Endometrium (tissue), 2 donors: ENCODE results near the gene TMEM184B.
"Not testable (repeated sequence)": the region's sequence is repeated elsewhere in the genome, so short reads cannot be mapped to it uniquely, and the experiment has no call there.

Source experiments
- FAIRE-seq: peaks from 2 replicates; lab custom pipeline; 2012; peaks lifted over from hg19 to GRCh38; lab: Jason Lieb, UNC
- donor health status: control.
- donor health status: control.

The TMEM184B gene

DNA sequence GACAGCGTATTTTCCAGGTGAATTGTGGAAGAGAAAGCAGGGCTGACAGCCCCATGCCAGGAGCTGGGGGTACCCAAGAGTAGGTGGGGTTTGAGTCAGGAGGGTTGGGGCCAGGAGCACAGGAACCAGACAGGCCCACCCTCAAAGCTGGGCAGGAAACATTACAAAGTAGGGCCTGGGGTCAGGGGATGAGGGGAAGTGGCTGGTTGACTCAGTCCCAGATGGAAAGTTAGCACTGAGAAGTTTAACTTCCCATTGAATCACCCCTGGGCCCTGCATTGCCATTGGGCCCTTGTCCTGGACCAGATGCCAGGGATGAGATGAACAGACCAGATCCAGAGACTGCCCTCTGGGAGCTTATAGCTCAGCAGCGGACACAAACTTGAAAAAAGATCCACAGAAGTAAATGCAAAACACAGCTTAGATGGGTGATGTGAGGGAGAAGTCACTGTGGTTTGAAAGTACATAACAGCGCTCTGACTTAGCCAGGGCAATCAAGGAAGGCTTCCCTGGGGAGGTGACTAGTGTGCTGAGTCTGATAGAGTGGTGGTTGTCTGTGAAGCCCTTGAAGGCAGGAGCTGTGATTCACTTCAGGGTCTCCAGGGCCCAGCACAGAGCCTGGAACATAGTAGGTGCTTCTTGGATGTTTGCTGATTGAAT lies 68.8 kb downstream of the TMEM184B start:
- no peak for FAIRE-seq

DNA sequence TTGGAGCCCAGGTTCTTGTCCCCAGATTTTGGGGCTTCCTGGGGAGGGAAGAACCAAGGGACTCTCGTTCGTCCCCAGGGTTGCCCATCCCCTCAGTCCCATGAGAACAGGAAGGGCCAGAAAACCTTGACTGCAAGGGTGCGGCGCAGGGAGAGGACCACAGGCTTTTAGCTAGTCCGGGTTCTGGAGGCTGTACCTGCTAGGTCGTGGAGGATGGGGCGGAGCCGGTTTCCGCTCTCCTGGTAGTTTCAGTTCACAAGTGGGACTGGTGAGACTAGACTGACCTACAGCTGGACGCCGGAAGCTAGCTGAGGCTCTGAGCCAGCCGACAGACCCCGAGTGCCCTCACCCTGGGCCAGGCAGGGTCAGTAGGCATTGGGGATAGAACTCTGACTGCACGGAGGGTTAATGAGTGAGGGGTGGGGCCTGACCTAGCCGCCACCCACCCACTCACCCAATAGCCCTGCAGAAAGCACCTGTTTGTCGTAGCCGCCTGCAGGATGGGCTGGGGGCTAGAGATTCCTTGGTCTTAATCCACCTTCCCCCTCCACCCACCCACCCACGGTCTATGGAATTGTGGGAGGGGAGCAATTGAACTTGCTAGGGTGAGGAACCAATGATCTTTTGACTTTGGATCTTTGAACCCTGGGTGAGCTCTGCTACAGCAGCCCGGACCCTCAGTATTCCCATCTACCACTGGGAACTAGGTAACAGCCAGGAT lies 69.6 kb downstream of the TMEM184B start:
- FAIRE-seq, result no peak

DNA sequence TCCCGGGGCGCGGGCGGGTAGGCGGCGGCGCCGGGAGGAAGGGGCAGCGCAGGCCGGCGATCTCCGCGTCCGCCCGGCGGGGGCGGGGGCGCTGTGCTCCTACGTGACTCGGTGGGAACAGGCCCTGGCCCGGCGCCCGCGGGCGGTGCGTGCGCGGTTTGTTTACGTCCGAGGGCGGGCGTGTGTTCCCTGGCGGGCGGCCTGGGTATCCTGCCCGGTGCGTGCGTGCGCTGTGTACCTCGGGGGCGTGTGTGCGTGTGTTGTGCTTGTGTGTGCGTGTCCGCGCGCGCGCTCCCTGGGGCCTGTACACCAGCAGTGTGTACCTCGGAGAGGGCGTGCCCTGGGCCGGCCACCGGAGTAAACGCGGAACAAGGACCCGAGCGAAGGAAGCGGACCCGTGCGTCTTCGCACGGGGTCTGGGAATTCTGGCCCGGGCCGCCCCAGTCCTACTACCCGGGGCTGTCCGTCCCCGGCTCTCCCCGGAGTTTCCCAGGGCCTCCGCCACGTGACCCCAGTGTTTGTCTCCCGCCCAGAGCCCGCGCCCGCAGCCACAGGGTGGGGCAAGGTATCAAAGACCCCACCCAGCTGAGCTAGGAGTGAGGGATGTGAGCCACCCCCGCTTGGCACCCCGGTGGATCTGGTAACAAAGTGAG lies 70.2 kb downstream of the TMEM184B start:
- no peak for FAIRE-seq

DNA sequence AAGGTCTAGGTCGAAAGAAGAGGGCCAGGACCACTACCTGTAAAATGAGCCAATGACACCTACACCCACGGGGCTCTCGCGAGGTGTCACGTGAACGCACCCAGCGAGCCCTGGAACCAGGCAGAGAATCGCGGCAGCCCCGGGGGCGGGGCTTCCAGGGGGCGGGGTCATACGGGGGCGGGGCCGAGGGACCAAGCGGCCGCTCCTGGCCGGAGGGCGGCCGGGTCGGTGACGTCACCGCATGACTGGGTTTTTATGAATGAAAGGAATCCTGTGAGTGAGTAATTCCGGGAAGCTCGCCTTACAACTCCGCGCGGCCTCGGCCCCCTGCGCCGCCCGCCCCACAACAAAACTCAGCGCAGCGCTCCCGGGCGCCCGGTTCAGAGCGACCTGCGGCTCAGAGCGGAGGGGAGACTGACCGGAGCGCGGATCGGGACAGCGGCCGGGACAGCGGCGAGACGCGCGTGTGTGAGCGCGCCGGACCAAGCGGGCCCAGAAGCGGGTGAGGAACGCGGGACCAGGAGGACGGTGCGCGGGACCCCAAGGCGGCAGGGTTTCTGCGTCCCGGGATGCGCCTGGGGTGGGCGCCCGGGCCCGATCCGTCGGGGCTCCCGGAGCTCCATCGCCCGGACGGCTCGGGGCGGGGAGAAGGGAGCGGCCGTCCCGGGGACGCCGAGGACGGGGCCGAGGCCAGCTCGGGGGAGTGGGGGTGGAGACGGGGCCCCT lies 70.9 kb downstream of the TMEM184B start, which contains the start of gene MAFF:
Gene MAFF, plus strand, starts transcription at position 284 of the 726 bp plus-strand sequence. CDS start 11,860 bp downstream, outside the sequence.
- no peak for FAIRE-seq

DNA sequence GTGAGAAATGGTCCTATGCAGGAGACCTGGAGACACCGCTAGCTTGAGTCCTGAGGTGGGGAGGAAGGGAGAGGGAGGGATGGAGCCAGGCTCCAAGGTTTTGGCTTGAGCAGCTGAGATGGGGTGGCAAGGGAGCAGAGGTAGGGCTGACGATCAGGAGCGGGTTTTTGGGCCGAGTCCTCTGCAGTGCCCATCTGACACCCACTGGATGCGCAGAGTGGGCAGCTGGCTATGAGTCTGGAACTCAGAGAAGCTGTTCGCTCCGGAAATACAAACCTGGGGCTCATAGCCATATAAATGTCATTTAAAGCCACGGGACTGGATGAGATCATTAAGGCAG lies 71.5 kb downstream of the TMEM184B start:
- FAIRE-seq, result no peak

DNA sequence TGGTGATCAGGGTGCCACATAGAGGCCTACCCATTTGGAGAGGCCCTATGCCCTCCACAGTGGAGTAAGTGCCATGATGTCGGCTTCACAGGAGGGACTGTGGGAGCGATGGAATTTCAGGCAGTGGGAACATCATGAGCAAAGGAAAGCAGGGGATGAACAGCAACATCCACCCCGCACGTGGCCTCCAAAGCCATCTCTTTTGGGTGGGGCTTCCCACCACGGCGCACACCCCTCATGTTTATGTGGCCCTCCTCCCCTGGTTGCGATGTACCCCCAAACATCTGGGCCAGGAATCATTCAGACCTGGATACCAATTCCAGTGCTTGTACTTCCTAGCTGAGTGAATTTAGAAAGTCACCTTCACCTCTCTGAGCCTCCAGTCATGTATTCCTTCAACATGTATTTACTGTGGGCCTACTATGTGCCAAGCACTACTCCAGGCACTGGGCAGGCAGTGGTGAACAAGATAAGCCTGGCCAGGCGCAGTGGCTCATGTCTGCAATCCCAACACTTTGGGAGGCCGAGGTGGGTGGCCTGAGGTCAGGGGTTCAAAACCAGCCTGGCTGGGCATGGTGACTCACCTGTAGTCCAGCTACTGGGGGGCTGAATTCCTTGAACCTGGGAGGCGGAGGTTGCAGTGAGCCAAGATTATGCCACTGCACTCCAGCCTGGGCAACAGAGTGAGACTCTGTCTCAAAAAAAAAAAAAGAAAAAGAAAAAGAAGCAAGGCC lies 72.8 kb downstream of the TMEM184B start:
- no peak for FAIRE-seq

DNA sequence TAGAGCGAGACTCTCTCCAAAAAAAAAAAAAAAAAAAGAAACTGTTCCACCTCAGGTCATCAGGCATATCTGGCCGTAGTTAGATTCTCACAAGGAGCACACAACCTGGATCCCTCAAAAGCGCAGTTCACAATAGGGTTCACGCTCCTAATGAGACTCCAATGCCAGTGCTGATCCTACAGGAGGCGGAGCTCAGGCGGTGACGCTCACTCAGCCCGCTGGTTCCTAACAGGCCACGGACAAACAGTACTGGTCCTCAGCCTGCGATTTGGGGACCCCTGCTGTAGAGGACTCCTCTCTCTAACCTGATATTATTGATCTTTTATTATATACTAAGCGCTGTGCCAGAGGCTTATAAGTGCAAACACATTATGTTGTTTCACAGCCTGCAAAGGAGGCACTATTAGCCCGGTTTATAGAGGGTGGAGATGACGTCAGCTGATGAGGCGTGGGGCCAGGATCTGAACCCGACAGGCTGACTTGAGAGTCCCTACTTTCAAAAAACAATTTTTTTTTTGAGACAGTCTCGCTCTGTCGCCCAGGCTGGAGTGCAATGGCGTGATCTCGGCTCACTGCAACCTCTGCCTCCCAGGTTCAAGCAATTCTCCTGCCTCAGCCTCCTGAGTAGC lies 75.9 kb downstream of the TMEM184B start:
- no peak for FAIRE-seq

DNA sequence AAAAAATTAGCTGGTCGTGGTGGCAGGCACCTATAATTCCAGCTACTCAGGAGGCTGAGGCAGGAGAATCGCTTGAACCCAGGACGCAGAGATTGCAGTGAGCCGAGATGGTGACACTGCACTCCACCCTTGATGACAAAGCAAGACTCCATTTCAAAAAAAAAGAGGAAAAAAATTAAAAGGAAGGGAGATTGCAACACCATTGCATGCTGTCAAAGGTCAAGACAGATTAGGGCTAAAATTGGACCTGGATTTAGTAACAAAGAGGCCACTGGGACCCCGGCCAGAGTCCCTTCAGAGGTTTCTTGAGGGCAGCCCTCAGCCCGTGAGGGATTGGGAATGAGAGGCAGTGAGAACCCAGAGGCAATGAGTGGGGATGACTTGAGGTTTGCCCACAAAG lies 79.2 kb downstream of the TMEM184B start:
- FAIRE-seq, result no peak

DNA sequence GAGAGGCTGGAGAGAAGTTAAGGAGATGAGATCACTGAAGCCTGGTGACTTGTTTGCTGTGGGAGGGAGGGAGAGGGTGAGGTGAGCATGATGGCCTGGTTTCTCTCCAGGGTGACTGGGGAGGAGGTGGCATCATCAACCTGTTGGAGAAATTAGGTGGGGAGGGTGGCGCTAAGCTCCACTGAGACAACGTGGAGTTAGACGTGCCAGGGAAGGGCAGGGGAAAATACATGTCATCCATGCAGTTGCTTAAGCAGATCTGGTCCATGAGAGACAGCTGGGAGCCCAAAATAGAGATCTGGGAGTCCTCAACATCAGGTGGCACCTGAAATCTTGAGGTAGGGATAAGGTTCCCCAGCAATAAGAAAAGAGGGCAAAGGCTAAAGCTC lies 80.3 kb downstream of the TMEM184B start:
- no peak for FAIRE-seq

DNA sequence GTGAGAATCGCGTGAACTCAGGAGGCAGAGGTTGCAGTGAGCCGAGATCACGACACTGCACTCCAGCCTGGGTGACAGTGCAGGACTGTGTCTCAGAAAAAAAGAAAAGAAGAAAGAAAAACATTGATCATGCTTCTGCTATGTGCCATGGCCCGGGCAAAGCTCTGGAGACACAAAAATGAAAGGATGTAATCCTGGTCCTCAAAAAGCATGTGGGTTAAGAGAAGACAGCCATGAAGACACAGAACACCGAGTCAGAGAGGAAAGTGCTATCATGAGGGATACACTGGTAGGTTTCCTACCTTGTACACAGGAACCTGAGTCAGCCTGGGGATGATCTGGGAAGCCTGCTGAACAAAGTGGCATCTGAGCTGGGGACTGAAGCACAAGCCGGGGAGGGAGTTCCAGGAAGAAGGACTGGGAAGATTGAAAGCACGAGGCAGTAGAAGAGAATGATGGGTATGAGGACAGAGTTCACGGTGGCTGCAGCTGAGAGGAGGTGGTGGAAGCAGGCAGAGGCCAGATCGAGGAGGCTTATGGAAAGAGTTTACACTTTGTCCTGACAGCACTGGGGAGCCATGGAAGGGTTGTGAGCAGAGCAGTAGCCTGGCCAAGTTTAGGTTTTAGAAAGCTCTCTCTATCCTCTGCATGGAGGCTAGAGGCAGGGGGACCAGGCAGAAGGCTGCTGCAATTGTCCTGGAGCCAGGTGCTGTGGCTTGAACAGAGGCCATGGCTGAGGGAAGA lies 80.9 kb downstream of the TMEM184B start:
- no peak for FAIRE-seq

DNA sequence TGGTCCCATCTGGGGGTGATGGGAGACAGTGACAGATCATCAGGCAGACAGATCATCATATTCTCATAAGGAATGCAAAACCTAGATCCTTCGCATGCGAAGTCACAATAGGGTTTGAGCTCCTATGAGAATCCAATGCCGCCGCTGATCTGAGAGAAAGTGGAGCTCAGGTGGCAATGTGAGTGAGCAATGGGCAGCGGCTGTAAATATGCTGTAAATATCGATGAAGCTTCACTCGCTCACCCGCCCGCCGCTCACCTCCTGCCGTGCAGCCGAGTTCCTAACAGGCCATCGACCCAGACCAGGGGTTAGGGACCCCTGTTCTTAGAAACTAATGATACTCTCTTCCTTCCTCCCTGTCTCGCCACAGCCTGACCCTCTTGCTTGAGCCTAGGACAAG lies 81.8 kb downstream of the TMEM184B start:
- FAIRE-seq, result no peak

DNA sequence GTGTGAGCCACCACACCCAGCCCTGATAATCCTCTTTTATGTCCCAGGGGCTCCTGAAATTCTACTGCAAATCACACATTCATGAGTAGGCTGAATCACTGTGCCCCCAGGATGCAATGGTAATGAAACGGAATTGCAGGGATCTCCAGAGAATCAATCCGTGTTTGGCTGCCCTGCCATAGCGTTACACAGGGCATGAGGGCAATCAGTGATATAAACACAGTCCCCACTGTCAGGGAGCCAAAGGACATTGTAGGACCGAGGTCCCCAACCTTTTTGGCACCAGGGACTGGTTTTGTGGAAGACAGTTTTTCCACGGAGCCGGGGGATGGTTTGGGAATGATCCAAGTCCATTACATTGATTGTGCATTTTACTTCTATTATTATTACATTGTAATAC lies 82.2 kb downstream of the TMEM184B start:
- FAIRE-seq, result no peak

DNA sequence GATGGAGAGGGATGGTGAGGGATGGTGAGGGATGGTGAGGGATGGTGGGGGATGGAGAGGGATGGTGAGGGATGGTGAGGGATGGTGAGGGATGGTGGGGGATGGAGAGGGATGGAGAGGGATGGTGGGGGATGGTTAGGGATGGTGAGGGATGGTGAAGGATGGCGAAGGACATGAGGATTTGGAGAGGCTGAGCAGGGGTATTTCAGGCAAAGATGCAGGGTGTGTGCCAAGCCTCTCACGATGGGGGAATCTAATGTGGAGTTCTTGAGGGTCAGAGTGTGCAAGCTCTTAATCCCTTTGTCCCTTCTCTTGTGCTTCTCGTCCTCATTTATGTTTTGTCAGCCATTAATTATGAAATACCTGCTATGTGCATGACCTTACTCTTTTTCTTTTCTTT lies 83.7 kb downstream of the TMEM184B start:
- no peak for FAIRE-seq

DNA sequence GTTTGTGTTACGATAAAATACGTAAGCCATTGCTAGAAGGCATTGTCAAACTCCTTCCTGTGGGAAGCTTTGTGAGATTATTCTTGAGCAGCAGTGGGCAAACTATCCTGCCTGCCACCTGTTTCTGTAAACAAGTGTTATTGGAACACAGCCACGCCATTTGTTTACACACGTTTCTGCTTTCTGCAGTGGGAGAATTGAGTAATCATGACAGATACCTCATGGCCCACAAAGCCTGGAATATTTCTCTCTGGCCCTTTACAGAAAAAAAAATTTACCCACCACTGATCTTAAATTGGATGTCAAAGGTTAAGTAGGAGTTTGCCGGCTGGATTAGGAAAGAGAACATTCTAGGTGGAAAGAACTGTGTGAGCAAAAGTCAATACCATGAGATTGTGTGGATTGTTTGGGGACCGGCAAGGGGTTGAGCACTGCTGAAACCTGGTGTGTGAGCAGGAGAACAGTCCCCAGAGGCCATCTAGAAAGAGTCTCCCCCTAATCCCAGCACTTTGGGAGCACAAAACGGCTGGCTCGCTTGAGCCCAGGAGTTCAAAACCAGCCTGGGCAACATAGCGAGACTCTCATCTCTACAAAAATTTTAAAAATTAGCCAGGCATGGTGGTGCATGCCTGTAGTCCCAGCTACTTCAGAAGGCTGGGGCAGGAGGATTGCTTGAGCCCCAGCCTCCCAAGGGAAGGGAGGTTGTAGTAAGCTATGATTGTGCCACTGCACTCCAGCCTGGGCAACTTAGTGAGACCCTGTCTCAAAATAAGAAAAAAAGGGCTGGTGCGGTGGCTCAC lies 85.2 kb downstream of the TMEM184B start:
- no peak for FAIRE-seq

DNA sequence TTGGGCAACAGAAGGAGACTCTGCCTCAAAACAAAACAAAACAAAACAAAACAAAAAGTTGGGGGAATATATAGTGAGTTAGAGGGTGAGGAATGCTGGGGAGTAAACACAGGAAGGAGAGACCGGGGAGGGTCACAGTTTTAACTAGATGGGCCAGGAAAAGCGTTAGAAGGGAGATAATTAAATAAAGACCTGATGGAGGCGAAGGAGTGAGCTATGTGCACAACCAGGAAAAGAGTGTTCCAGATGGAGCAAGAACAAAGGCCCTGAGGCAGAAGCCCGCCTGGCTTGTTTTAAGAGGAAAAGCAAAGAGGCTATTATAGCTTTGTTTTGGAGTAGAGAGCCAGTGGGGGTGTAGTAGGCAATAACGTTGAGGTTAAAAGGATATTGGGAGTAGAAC lies 86.4 kb downstream of the TMEM184B start:
- peak; percentile 48 for FAIRE-seq

DNA sequence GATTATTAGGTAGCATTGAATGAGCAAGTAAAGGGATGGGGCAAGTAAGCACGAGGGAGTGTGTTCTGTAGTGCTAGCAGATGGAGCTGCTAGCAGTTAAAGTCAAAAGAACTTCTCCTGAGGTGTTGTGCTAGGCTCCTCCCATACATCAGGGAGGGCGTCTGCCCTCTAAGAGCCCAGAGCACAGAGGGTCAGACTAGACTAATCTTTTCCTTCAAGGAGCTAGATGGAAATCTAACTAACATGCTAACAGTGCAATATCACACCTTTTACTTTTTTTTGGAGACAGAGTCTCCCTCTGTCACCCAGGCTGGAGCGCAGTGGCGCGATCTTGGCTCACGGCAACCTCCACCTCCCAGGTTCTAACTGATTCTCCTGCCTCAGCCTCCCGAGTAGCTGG lies 88.0 kb downstream of the TMEM184B start:
- FAIRE-seq, result no peak

DNA sequence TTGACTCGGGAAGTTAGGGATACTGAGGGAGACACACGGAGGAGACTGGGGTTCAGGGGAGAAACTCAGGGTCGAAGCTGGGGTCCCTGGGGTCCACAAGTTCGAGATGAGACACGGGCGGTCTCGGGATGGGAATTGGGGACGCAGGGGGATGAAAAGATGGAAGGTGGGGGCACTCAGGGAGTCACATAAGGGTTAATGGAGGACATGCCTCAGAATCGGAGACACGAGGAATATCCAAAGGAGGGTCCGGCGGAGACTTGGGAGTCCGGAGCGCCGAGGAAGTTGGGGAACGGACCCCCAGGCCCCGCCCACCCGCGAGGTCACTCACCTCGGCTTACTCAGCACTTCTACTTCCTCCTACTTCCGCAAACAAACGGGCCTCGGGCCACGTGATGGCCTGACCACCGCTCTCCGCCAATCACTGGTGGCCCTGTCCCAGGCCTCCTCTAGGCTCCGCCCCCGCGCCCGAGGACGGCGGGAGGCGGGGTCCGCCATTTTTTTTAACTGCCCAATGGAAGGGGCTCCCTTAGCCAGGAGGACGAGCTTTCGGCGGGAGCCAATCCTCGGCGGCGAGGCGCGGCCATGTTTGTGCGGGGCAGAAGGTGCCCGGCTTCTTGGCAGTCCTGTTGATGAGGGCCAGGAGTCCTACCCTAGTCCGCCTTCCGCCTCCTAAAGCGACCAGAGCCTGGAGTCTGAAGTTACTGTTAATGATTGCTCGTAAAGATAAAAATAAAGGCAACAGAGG lies 91.2 kb downstream of the TMEM184B start, which contains the start of gene PLA2G6:
Gene PLA2G6, minus strand, starts transcription at position 378 of the 748 bp plus-strand sequence. CDS start 12,404 bp downstream, outside the sequence.
- peak; percentile 96 for FAIRE-seq

DNA sequence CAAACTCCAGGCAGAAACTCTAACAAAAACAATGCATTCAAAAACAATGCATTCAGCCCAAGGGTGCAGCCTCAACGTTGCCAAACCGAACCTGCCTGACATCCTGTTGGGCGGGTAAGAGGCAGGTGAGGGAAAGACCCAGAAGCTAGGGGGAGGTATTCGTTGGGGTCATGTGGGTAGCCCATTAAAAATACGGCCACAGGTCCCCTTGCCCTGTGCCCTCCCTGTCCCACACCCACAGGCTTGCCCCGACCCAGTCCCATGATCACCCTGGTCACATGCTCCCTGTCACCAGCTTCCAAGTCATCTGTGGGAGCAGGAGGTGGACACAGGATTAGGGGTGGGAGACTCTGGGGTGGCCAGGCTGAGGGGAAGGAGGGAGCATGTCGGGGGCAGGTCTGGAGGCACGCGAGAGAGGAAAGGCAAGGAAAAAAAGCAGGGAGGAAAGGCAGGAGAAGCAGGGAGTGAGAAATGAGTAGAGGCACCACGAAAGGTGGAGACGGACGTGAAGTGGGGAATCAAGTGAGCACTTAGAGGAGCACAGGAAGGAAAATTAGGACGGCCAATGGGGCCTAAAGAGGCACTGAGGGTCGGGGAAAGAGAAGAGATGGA lies 91.9 kb downstream of the TMEM184B start:
- no peak for FAIRE-seq

DNA sequence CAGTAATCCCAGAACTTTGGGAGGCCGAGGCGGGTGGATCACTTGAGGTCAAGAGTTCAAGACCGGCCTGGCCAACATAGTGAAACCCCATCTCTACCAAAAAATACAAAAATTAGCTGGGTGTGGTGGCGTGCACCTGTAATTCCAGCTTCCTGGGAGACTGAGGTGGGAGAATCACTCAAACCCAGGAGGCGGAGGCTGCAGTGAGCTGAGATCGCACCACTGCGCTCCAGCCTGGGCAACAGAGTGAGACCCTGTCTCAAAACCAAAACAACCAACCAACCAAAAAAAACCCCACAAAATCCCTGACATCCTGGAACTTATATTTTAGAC lies 94.2 kb downstream of the TMEM184B start:
- not testable (repeated sequence) for FAIRE-seq
